ENCODE data around the gene TRIM3.

TRIM3 gene

GRCh38 chr11:6497069-6497839 lies 23.5 kb upstream of the TRIM3 start, which contains the start of gene DNHD1:
Gene DNHD1, plus strand, starts transcription at chr11:6497280. Its CDS starts 936 bp downstream, at chr11:6498216.
- no peak within 1 kb of the TSS for H3K27ac ChIP-seq (ENCODE audit: low read depth, low read length)
- H3K4me1 ChIP-seq (ENCODE audit: control insufficient read depth in 5 of 5, insufficient read depth in 5 of 5, low read length in 5 of 5), result peaks cover 0 to 32% (median 12%) of the 10 kb centered on the region in 5 donors
- no peak within 1 kb of the TSS for H3K4me3 ChIP-seq (ENCODE audit: low read depth in 1 of 5, low read length in 5 of 5)
- peaks cover 12 to 50% (median 36%) of the 10 kb centered on the region in 5 donors for H3K36me3 ChIP-seq (ENCODE audit: control insufficient read depth in 5 of 5, insufficient read depth in 5 of 5, low read length in 5 of 5)
- H3K9me3 ChIP-seq (ENCODE audit: control insufficient read depth in 5 of 5, low read length in 5 of 5), result no peaks in the 10 kb centered on the region
- H3K27me3 ChIP-seq (ENCODE audit: control insufficient read depth in 5 of 5, insufficient read depth in 4 of 5, low read length in 5 of 5), result no peaks in the 10 kb centered on the region
- peak within 1 kb of the TSS in 2 of 5 donors; percentile 22 to 42 for H3K9ac ChIP-seq (ENCODE audit: low read length in 5 of 5)

GRCh38 chr11:6489306-6489705 lies 15.6 kb upstream of the TRIM3 start:
- Histone ChIP-seq H3K4me3 (ENCODE audit: low read depth in 1 of 5, low read length in 5 of 5) (no peak overlapping the region), H3K27ac (ENCODE audit: low read depth, low read length) (no peak overlapping the region), H3K36me3 (ENCODE audit: control insufficient read depth in 5 of 5, insufficient read depth in 5 of 5, low read length in 5 of 5) (peaks cover 42 to 69% (median 60%) of the 10 kb centered on the region in 5 donors), H3K4me1 (ENCODE audit: control insufficient read depth in 5 of 5, insufficient read depth in 5 of 5, low read length in 5 of 5) (no peaks in the 10 kb centered on the region), H3K27me3 (ENCODE audit: control insufficient read depth in 5 of 5, insufficient read depth in 4 of 5, low read length in 5 of 5) (no peaks in the 10 kb centered on the region), H3K9ac (ENCODE audit: low read length in 5 of 5) (no peak overlapping the region), H3K9me3 (ENCODE audit: control insufficient read depth in 5 of 5, low read length in 5 of 5) (no peaks in the 10 kb centered on the region)

- H3K9ac ChIP-seq (ENCODE audit: low read length in 5 of 5), result no peak overlapping the region
- no peak overlapping the region for H3K4me3 ChIP-seq (ENCODE audit: low read depth in 1 of 5, low read length in 5 of 5)
- peaks cover 43 to 67% (median 58%) of the 10 kb centered on the region in 5 donors for H3K36me3 ChIP-seq (ENCODE audit: control insufficient read depth in 5 of 5, insufficient read depth in 5 of 5, low read length in 5 of 5)
- H3K9me3 ChIP-seq (ENCODE audit: control insufficient read depth in 5 of 5, low read length in 5 of 5), result no peaks in the 10 kb centered on the region
- no peaks in the 10 kb centered on the region for H3K4me1 ChIP-seq (ENCODE audit: control insufficient read depth in 5 of 5, insufficient read depth in 5 of 5, low read length in 5 of 5)
- no peaks in the 10 kb centered on the region for H3K27me3 ChIP-seq (ENCODE audit: control insufficient read depth in 5 of 5, insufficient read depth in 4 of 5, low read length in 5 of 5)
- no peak overlapping the region for H3K27ac ChIP-seq (ENCODE audit: low read depth, low read length)
These were observed 15.1 kb upstream of the TRIM3 start for GRCh38 chr11:6488821-6489220.

- H3K36me3 ChIP-seq (ENCODE audit: control insufficient read depth in 5 of 5, insufficient read depth in 5 of 5, low read length in 5 of 5), result peaks cover 46 to 67% (median 55%) of the 10 kb centered on the region in 5 donors
- H3K27ac ChIP-seq (ENCODE audit: low read depth, low read length), result no peak overlapping the region
These were observed 14.6 kb upstream of the TRIM3 start for GRCh38 chr11:6488342-6488741.

GRCh38 chr11:6486938-6487337 lies 13.2 kb upstream of the TRIM3 start:
- peaks cover 8 to 17% (median 9%) of the 10 kb centered on the region in 5 donors for H3K4me1 ChIP-seq (ENCODE audit: control insufficient read depth in 5 of 5, insufficient read depth in 5 of 5, low read length in 5 of 5)
- H3K4me3 ChIP-seq (ENCODE audit: low read depth in 1 of 5, low read length in 5 of 5), result no peak overlapping the region
- no peak overlapping the region for H3K27ac ChIP-seq (ENCODE audit: low read depth, low read length)
- H3K9me3 ChIP-seq (ENCODE audit: control insufficient read depth in 5 of 5, low read length in 5 of 5), result no peaks in the 10 kb centered on the region
- H3K9ac ChIP-seq (ENCODE audit: low read length in 5 of 5), result no peak overlapping the region
- H3K36me3 ChIP-seq (ENCODE audit: control insufficient read depth in 5 of 5, insufficient read depth in 5 of 5, low read length in 5 of 5), result peaks cover 40 to 69% (median 56%) of the 10 kb centered on the region in 5 donors
- H3K27me3 ChIP-seq (ENCODE audit: control insufficient read depth in 5 of 5, insufficient read depth in 4 of 5, low read length in 5 of 5), result no peaks in the 10 kb centered on the region

More at GRCh38 chr11:6488342-6488741, 14.6 kb upstream of the TRIM3 start:
- H3K4me3 ChIP-seq (ENCODE audit: low read depth in 1 of 5, low read length in 5 of 5), result no peak overlapping the region
- H3K9me3 ChIP-seq (ENCODE audit: control insufficient read depth in 5 of 5, low read length in 5 of 5), result no peaks in the 10 kb centered on the region
- no peaks in the 10 kb centered on the region for H3K27me3 ChIP-seq (ENCODE audit: control insufficient read depth in 5 of 5, insufficient read depth in 4 of 5, low read length in 5 of 5)
- H3K9ac ChIP-seq (ENCODE audit: low read length in 5 of 5), result no peak overlapping the region
- peaks cover 0 to 3% (median 0%) of the 10 kb centered on the region in 5 donors for H3K4me1 ChIP-seq (ENCODE audit: control insufficient read depth in 5 of 5, insufficient read depth in 5 of 5, low read length in 5 of 5)

GRCh38 chr11:6486256-6486655 lies 12.5 kb upstream of the TRIM3 start:
- H3K27ac ChIP-seq (ENCODE audit: low read depth, low read length), result no peak overlapping the region
- H3K27me3 ChIP-seq (ENCODE audit: control insufficient read depth in 5 of 5, insufficient read depth in 4 of 5, low read length in 5 of 5), result no peaks in the 10 kb centered on the region
- H3K9me3 ChIP-seq (ENCODE audit: control insufficient read depth in 5 of 5, low read length in 5 of 5), result no peaks in the 10 kb centered on the region
- peaks cover 40 to 69% (median 56%) of the 10 kb centered on the region in 5 donors for H3K36me3 ChIP-seq (ENCODE audit: control insufficient read depth in 5 of 5, insufficient read depth in 5 of 5, low read length in 5 of 5)
- no peak overlapping the region for H3K9ac ChIP-seq (ENCODE audit: low read length in 5 of 5)
- H3K4me1 ChIP-seq (ENCODE audit: control insufficient read depth in 5 of 5, insufficient read depth in 5 of 5, low read length in 5 of 5), result peaks cover 11 to 21% (median 15%) of the 10 kb centered on the region in 5 donors
- no peak overlapping the region for H3K4me3 ChIP-seq (ENCODE audit: low read depth in 1 of 5, low read length in 5 of 5)

- Histone ChIP-seq H3K4me1 (ENCODE audit: control insufficient read depth in 5 of 5, insufficient read depth in 5 of 5, low read length in 5 of 5) (peaks cover 12 to 24% (median 17%) of the 10 kb centered on the region in 5 donors), H3K36me3 (ENCODE audit: control insufficient read depth in 5 of 5, insufficient read depth in 5 of 5, low read length in 5 of 5) (peaks cover 40 to 65% (median 56%) of the 10 kb centered on the region in 5 donors), H3K27ac (ENCODE audit: low read depth, low read length) (no peak overlapping the region), H3K4me3 (ENCODE audit: low read depth in 1 of 5, low read length in 5 of 5) (no peak overlapping the region), H3K9me3 (ENCODE audit: control insufficient read depth in 5 of 5, low read length in 5 of 5) (no peaks in the 10 kb centered on the region), H3K27me3 (ENCODE audit: control insufficient read depth in 5 of 5, insufficient read depth in 4 of 5, low read length in 5 of 5) (no peaks in the 10 kb centered on the region), H3K9ac (ENCODE audit: low read length in 5 of 5) (no peak overlapping the region)
These were observed 11.9 kb upstream of the TRIM3 start for GRCh38 chr11:6485661-6486060.

GRCh38 chr11:6483015-6483414 lies 9.3 kb upstream of the TRIM3 start:
- Histone ChIP-seq H3K36me3 (ENCODE audit: control insufficient read depth in 5 of 5, insufficient read depth in 5 of 5, low read length in 5 of 5) (peaks cover 38 to 57% (median 53%) of the 10 kb centered on the region in 5 donors), H3K9ac (ENCODE audit: low read length in 5 of 5) (peak overlapping the region in 3 of 5 donors; percentile 69 to 94 (median 76)), H3K4me3 (ENCODE audit: low read depth in 1 of 5, low read length in 5 of 5) (peak overlapping the region in 1 of 5 donors; percentile 5), H3K4me1 (ENCODE audit: control insufficient read depth in 5 of 5, insufficient read depth in 5 of 5, low read length in 5 of 5) (peaks cover 15 to 36% (median 25%) of the 10 kb centered on the region in 5 donors), H3K27me3 (ENCODE audit: control insufficient read depth in 5 of 5, insufficient read depth in 4 of 5, low read length in 5 of 5) (no peaks in the 10 kb centered on the region), H3K27ac (ENCODE audit: low read depth, low read length) (peak overlapping the region; percentile 90), H3K9me3 (ENCODE audit: control insufficient read depth in 5 of 5, low read length in 5 of 5) (no peaks in the 10 kb centered on the region)

- peaks cover 15 to 36% (median 25%) of the 10 kb centered on the region in 5 donors for H3K4me1 ChIP-seq (ENCODE audit: control insufficient read depth in 5 of 5, insufficient read depth in 5 of 5, low read length in 5 of 5)
- peak overlapping the region; percentile 79 to 96 (median 87) for H3K4me3 ChIP-seq (ENCODE audit: low read depth in 1 of 5, low read length in 5 of 5)
These were observed 8.7 kb upstream of the TRIM3 start for GRCh38 chr11:6482441-6482840.

GRCh38 chr11:6481924-6482275 lies 8.2 kb upstream of the TRIM3 start:
- peaks cover 15 to 36% (median 25%) of the 10 kb centered on the region in 5 donors for H3K4me1 ChIP-seq (ENCODE audit: control insufficient read depth in 5 of 5, insufficient read depth in 5 of 5, low read length in 5 of 5)
- H3K27ac ChIP-seq (ENCODE audit: low read depth, low read length), result peak overlapping the region; percentile 90
- no peaks in the 10 kb centered on the region for H3K9me3 ChIP-seq (ENCODE audit: control insufficient read depth in 5 of 5, low read length in 5 of 5)
- peaks cover 28 to 63% (median 58%) of the 10 kb centered on the region in 5 donors for H3K36me3 ChIP-seq (ENCODE audit: control insufficient read depth in 5 of 5, insufficient read depth in 5 of 5, low read length in 5 of 5)
- peak overlapping the region; percentile 69 to 94 (median 84) for H3K9ac ChIP-seq (ENCODE audit: low read length in 5 of 5)
- peak overlapping the region; percentile 79 to 96 (median 87) for H3K4me3 ChIP-seq (ENCODE audit: low read depth in 1 of 5, low read length in 5 of 5)
- no peaks in the 10 kb centered on the region for H3K27me3 ChIP-seq (ENCODE audit: control insufficient read depth in 5 of 5, insufficient read depth in 4 of 5, low read length in 5 of 5)

More at GRCh38 chr11:6482441-6482840, 8.7 kb upstream of the TRIM3 start:
- peaks cover 33 to 59% (median 55%) of the 10 kb centered on the region in 5 donors for H3K36me3 ChIP-seq (ENCODE audit: control insufficient read depth in 5 of 5, insufficient read depth in 5 of 5, low read length in 5 of 5)
- H3K9me3 ChIP-seq (ENCODE audit: control insufficient read depth in 5 of 5, low read length in 5 of 5), result no peaks in the 10 kb centered on the region
- H3K27me3 ChIP-seq (ENCODE audit: control insufficient read depth in 5 of 5, insufficient read depth in 4 of 5, low read length in 5 of 5), result no peaks in the 10 kb centered on the region
- H3K27ac ChIP-seq (ENCODE audit: low read depth, low read length), result peak overlapping the region; percentile 90
- peak overlapping the region in 4 of 5 donors; percentile 69 to 94 (median 80) for H3K9ac ChIP-seq (ENCODE audit: low read length in 5 of 5)

Data from subcutaneous abdominal adipose tissue (tissue), 5 donors.